ENCODE data around the gene PRND.

- TF ChIP-seq ESRRG (CRISPR knock-in tag; IDR thresholded peaks at IDR 0.05) (no peak), OSR1 (CRISPR knock-in tag; IDR thresholded peaks at IDR 0.05) (no peak), CSDC2 (CRISPR knock-in tag; IDR thresholded peaks at IDR 0.05) (no peak), ZFP3 (CRISPR knock-in tag; IDR thresholded peaks at IDR 0.05) (no peak), TSHZ2 (CRISPR knock-in tag; IDR thresholded peaks at IDR 0.05) (no peak), PATZ1 (CRISPR knock-in tag; IDR thresholded peaks at IDR 0.05; ENCODE audit: borderline replicate concordance) (no peak), SNAI2 (CRISPR knock-in tag; IDR thresholded peaks at IDR 0.05) (no peak), CSRNP3 (CRISPR knock-in tag; IDR thresholded peaks at IDR 0.05) (no peak), ZFP30 (CRISPR knock-in tag; IDR thresholded peaks at IDR 0.05) (no peak), CREB5 (CRISPR knock-in tag; IDR thresholded peaks at IDR 0.05; ENCODE audit: low read depth) (no peak), TOX (CRISPR knock-in tag; IDR thresholded peaks at IDR 0.05; ENCODE audit: borderline replicate concordance) (no peak), ARNTL (CRISPR knock-in tag; IDR thresholded peaks at IDR 0.05; ENCODE audit: borderline replicate concordance, low read depth) (no peak), ZNF70 (CRISPR knock-in tag; IDR thresholded peaks at IDR 0.05) (no peak)
Observed at GRCh38 chr20:4767084-4767483, 45.4 kb downstream of the PRND start.

Measured in SK-N-SH treated with all-trans-retinoic acid at 6 μM for 48 hours (cell line).